ENCODE measurements around the gene POLG.
A peak's percentile ranks its signal among the peaks of the same experiment; 100 is the strongest.

POLG gene

DNA sequence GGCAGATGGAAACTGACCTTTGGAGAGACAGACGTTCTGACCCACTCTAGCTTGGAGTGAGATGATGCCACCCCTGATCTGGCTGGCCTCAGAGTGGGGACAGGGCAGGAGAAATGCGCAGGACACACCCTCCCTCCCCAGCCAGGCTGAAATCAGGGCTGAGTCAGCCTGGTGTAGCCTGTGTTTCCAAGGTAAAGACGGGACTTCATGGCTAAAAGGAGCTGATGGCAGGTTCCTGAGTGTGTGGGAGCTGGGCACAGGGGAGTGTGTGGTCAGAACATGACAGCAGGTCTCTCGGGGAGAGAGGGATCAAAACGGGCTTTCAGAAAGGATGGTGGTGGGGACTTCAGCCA is 14.6 kb upstream of the POLG start:
- 85 to 86% methylated on average over 5 of the region's 5 CpGs for WGBS, 2 experiments
- Histone ChIP-seq H3K27ac (ENCODE audit: insufficient read depth, low read depth, low read length, poor library complexity, severe bottlenecking) (no peak overlapping the region), H3K36me3 (ENCODE audit: control insufficient read depth, insufficient read depth, low read length) (no peaks in the 10 kb centered on the region), H3K27me3 (ENCODE audit: control insufficient read depth, insufficient read depth, low read length, poor library complexity, severe bottlenecking) (peaks cover 16% of the 10 kb centered on the region), H3K9me3 (ENCODE audit: control insufficient read depth, low read length) (no peaks in the 10 kb centered on the region), H3K4me1 (ENCODE audit: control insufficient read depth, insufficient read depth, low read length) (no peaks in the 10 kb centered on the region), H3K4me3 (ENCODE audit: insufficient read depth, low read depth, low read length) (no peak overlapping the region)

DNA sequence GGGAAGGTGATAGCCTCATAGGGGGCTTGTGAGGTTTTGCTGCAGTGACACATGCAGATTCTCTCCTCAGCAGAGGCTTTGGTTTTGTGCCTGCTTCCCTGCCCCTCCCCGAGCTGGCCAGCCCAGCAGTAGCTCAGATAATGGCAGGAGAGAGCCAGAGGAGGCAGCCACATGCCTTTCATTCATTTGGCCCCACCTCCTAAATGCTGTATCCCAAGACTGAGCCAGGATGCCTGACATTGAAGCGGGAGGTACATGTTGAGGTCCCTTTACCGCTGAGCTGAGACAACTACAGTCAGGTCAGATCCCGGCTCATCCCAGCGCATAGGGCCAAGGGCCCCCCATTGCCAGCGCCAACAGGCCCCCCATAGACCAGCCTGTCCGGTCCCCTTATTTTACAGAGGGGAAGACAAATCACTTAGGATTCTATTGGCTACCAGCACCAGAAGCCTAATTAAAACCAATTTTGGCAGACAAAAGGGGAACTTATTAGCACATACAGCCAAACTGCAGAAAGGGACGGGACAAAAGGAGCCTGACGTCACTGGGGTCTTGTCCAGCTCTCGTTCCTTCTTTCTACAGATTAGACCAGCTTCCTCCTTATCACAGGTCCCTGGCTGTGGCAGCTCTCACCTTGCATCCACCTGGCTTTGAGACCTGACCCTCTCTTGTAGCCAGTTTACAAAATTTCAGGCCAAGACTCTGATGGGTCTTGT is 12.1 kb upstream of the POLG start:
- no peaks in the 10 kb centered on the region for H3K36me3 ChIP-seq (ENCODE audit: control insufficient read depth, insufficient read depth, low read length)
- no peak overlapping the region for H3K4me3 ChIP-seq (ENCODE audit: insufficient read depth, low read depth, low read length)
- no peak overlapping the region for H3K27ac ChIP-seq (ENCODE audit: insufficient read depth, low read depth, low read length, poor library complexity, severe bottlenecking)
- 45 to 46% methylated on average over 10 of the region's 10 CpGs for WGBS, 2 experiments
- no peaks in the 10 kb centered on the region for H3K4me1 ChIP-seq (ENCODE audit: control insufficient read depth, insufficient read depth, low read length)
- H3K9me3 ChIP-seq (ENCODE audit: control insufficient read depth, low read length), result no peaks in the 10 kb centered on the region
- H3K27me3 ChIP-seq (ENCODE audit: control insufficient read depth, insufficient read depth, low read length, poor library complexity, severe bottlenecking), result no peaks in the 10 kb centered on the region

DNA sequence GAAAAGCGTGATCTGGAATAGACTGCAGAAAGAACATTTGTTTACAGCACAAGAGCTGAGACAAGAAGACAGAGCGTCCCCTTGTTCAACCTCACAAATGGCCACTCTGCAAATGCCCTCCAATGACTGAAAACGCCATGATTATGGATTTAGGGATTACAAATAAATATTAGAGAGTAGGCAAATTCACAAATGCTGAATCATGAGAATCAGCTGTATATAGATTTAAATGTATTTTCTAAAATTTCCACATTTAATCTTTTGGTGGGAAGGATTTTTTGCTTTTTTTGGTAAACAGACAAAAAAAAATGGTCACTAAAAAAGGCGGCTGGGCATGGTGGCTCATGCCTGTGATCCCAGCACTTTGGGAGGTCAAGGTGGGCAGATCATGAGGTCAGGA is 10.6 kb upstream of the POLG start:
- H3K27me3 ChIP-seq (ENCODE audit: control insufficient read depth, insufficient read depth, low read length, poor library complexity, severe bottlenecking), result peaks cover 2% of the 10 kb centered on the region
- H3K9me3 ChIP-seq (ENCODE audit: control insufficient read depth, low read length), result no peaks in the 10 kb centered on the region
- H3K27ac ChIP-seq (ENCODE audit: insufficient read depth, low read depth, low read length, poor library complexity, severe bottlenecking), result no peak overlapping the region
- no peaks in the 10 kb centered on the region for H3K4me1 ChIP-seq (ENCODE audit: control insufficient read depth, insufficient read depth, low read length)
- H3K4me3 ChIP-seq (ENCODE audit: insufficient read depth, low read depth, low read length), result no peak overlapping the region
- H3K36me3 ChIP-seq (ENCODE audit: control insufficient read depth, insufficient read depth, low read length), result no peaks in the 10 kb centered on the region
- 88 to 91% methylated on average over 4 of the region's 4 CpGs for WGBS, 2 experiments

DNA sequence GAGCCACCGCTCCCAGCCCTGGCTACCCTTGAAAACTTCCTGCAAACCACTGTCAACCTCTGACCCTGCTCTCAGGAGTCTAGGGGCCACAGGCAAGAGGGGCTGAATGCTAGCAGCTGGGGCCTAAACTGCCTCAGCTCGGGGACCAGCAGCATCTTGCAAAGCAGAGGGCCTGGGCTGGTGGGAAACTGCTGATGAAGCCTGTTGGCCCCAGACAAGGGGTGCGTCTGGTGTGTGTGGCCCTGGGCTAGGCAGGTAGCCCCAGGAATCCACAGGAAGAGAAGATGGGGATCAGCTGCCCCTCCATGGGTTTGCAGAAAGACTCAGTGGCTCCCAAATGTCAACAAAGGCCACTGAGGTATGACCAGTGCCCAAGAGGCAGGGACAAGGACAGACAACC is 8.2 kb upstream of the POLG start:
- H3K27me3 ChIP-seq (ENCODE audit: control insufficient read depth, insufficient read depth, low read length, poor library complexity, severe bottlenecking), result peaks cover 13% of the 10 kb centered on the region
- no peaks in the 10 kb centered on the region for H3K9me3 ChIP-seq (ENCODE audit: control insufficient read depth, low read length)
- H3K4me3 ChIP-seq (ENCODE audit: insufficient read depth, low read depth, low read length), result no peak overlapping the region
- H3K27ac ChIP-seq (ENCODE audit: insufficient read depth, low read depth, low read length, poor library complexity, severe bottlenecking), result no peak overlapping the region
- no peaks in the 10 kb centered on the region for H3K36me3 ChIP-seq (ENCODE audit: control insufficient read depth, insufficient read depth, low read length)
- no peaks in the 10 kb centered on the region for H3K4me1 ChIP-seq (ENCODE audit: control insufficient read depth, insufficient read depth, low read length)
- WGBS, 2 experiments, result 89 to 92% methylated on average over 3 of the region's 3 CpGs

DNA sequence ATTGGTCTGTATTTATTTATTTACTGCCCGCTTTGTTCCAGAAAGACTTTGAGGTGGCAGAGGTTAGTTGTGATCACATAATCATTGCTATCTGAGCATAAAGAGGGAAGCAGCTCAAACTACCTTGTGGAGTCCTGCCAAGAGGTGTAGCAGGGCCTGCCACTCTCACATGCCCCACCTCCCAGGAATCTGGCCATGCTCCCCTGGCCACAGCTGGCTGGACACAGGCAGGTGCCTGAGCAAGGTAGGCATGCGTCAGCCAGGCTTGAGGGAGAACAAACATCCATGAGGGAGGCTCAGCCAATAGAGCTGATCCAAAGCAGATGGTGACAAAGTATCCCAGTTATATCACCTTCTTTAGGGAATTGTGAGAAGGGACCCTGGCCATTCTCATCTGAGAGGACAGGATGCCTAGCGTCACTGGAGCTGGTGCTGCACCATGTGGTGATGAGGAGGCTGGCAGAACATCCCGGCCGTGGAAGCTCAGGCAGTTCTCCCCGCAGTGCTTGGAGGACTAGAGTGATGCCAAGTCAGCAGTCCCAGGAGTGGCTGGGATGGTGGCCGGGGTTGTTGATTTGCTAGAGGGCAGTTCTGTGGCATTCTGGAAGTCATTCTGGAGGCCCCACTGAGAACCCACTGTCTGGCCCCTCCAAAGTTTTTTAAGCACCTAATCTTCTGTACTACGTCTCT is 6.8 kb upstream of the POLG start:
- Histone ChIP-seq H3K27ac (ENCODE audit: insufficient read depth, low read depth, low read length, poor library complexity, severe bottlenecking) (no peak overlapping the region), H3K4me1 (ENCODE audit: control insufficient read depth, insufficient read depth, low read length) (no peaks in the 10 kb centered on the region), H3K9me3 (ENCODE audit: control insufficient read depth, low read length) (no peaks in the 10 kb centered on the region), H3K4me3 (ENCODE audit: insufficient read depth, low read depth, low read length) (no peak overlapping the region), H3K27me3 (ENCODE audit: control insufficient read depth, insufficient read depth, low read length, poor library complexity, severe bottlenecking) (peaks cover 26% of the 10 kb centered on the region), H3K36me3 (ENCODE audit: control insufficient read depth, insufficient read depth, low read length) (no peaks in the 10 kb centered on the region)
- 85 to 88% methylated on average over 8 of the region's 8 CpGs for WGBS, 2 experiments

DNA sequence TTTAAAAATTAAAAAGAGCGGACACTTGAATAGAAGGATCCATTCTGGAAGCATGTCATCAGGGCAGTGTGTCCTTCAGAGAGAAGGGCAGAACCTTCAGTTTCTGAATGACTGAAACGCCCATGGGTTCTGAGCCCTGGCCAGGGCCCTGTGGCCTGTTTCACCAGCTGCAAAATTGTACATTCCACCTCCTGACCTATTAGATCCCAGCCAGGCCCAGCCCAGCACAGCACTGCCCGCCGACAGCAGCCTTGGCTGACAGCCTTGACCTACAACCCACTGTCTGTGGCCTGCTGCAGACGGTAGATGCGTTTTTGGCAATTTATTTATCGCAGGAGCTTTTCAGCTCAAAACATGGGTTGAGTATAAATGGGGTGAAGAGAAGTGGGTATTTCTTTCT is 5.9 kb upstream of the POLG start:
- Histone ChIP-seq H3K27ac (ENCODE audit: insufficient read depth, low read depth, low read length, poor library complexity, severe bottlenecking) (no peak overlapping the region), H3K9me3 (ENCODE audit: control insufficient read depth, low read length) (no peaks in the 10 kb centered on the region), H3K27me3 (ENCODE audit: control insufficient read depth, insufficient read depth, low read length, poor library complexity, severe bottlenecking) (peaks cover 35% of the 10 kb centered on the region), H3K4me3 (ENCODE audit: insufficient read depth, low read depth, low read length) (no peak overlapping the region), H3K4me1 (ENCODE audit: control insufficient read depth, insufficient read depth, low read length) (no peaks in the 10 kb centered on the region), H3K36me3 (ENCODE audit: control insufficient read depth, insufficient read depth, low read length) (no peaks in the 10 kb centered on the region)
- 87 to 89% methylated on average over 7 of the region's 7 CpGs for WGBS, 2 experiments

DNA sequence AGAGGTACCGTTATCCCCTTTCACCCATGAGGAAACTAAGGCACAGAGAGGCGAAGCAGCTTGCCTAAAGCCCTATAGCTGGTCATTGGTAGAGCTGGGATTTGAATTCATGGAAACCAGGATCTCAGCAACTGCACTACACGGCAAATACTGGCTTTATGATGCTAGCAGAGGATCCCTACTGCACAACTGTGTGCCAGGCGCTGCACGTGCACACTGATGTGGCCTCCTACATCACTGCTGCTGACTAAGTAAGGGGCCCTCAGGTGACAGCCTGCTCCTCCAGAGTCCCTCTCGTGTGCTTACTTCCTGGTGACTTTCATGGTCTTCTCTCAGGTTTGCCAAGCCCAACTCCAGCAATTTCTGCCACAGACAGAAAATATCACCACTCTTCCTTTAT is 3.4 kb upstream of the POLG start:
- no peak overlapping the region for H3K4me3 ChIP-seq (ENCODE audit: insufficient read depth, low read depth, low read length)
- no peak overlapping the region for H3K27ac ChIP-seq (ENCODE audit: insufficient read depth, low read depth, low read length, poor library complexity, severe bottlenecking)
- H3K27me3 ChIP-seq (ENCODE audit: control insufficient read depth, insufficient read depth, low read length, poor library complexity, severe bottlenecking), result peaks cover 40% of the 10 kb centered on the region
- no peaks in the 10 kb centered on the region for H3K9me3 ChIP-seq (ENCODE audit: control insufficient read depth, low read length)
- 88 to 89% methylated on average over 6 of the region's 6 CpGs for WGBS, 2 experiments
- H3K36me3 ChIP-seq (ENCODE audit: control insufficient read depth, insufficient read depth, low read length), result no peaks in the 10 kb centered on the region
- H3K4me1 ChIP-seq (ENCODE audit: control insufficient read depth, insufficient read depth, low read length), result no peaks in the 10 kb centered on the region

DNA sequence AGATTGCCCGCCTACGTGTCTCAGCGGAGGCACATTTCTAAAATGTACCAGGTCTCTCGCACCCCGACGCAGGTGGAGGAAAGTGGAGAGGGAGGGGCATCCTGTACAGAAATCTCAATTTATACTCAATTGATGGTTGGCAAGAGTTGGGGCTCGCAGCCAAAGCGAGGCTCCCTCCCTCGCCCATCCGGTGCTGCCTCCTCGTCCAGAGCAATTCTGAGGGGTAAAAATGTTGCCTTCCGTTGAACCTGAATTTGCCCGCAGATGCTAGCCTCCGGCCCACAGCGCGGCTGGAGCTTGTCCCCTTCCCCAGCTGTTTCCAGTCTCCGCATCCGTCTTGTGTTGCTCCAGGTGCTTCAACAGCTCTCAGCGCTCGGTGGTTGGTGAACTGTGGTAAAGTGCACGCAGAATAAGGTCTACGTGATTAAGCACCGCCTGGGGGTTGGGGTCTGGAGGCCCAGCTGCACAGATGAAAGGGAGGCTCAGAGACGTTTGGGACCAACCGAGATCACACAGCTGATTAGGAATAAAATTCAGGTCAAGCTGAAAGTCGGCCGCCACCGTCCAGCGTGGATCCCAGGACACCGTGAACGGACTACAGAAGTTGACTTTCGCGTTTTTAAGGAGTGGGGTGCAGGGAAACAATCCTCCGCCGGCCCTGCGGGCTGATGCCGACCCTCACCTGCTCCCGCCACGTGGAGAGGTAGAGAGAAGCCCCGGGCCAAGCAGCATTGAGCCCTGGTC is 846 bp upstream of the POLG start:
- H3K27me3 ChIP-seq (ENCODE audit: control insufficient read depth, insufficient read depth, low read length, poor library complexity, severe bottlenecking), result peaks cover 40% of the 10 kb centered on the region
- H3K4me1 ChIP-seq (ENCODE audit: control insufficient read depth, insufficient read depth, low read length), result no peaks in the 10 kb centered on the region
- peak overlapping the region; percentile 86 for H3K4me3 ChIP-seq (ENCODE audit: insufficient read depth, low read depth, low read length)
- no peaks in the 10 kb centered on the region for H3K9me3 ChIP-seq (ENCODE audit: control insufficient read depth, low read length)
- peaks cover 12% of the 10 kb centered on the region for H3K36me3 ChIP-seq (ENCODE audit: control insufficient read depth, insufficient read depth, low read length)
- H3K27ac ChIP-seq (ENCODE audit: insufficient read depth, low read depth, low read length, poor library complexity, severe bottlenecking), result no peak overlapping the region
- 4% methylated on average over 37 to 40 of the region's 40 CpGs for WGBS, 2 experiments

DNA sequence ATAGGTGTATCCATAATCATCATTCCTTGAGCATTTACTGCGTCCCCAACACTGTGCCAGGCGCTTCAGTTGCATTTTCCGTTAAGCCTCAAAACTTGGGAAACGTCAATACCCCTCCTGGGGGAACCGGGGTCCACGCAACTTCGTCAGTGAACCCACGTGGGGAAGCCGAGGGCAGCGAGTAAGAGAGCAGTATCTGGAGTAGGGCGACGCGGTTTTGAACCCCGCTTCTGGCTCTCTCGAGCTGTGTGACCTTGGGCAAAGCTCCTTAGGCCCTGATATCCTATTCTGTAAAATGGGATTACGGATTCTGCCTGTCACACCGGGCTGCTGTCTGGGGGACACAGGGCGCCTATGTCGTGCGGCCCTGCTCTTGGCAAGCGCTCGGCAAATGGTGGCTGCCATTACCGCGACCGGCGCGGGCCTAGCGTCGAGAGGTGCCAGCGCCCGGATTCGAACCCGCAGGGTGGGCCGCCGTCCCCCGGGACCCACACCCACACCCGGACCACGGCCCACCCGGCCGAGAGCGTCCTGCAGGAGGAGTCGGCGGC is 590 bp downstream of the POLG start:
- no peak overlapping the region for H3K27ac ChIP-seq (ENCODE audit: insufficient read depth, low read depth, low read length, poor library complexity, severe bottlenecking)
- 5% methylated on average over 43 of the region's 43 CpGs for WGBS, 2 experiments

More for the DNA sequence above, 590 bp downstream of the POLG start:
- Histone ChIP-seq H3K27me3 (ENCODE audit: control insufficient read depth, insufficient read depth, low read length, poor library complexity, severe bottlenecking) (peaks cover 33% of the 10 kb centered on the region), H3K4me1 (ENCODE audit: control insufficient read depth, insufficient read depth, low read length) (no peaks in the 10 kb centered on the region), H3K9me3 (ENCODE audit: control insufficient read depth, low read length) (no peaks in the 10 kb centered on the region), H3K36me3 (ENCODE audit: control insufficient read depth, insufficient read depth, low read length) (peaks cover 26% of the 10 kb centered on the region), H3K4me3 (ENCODE audit: insufficient read depth, low read depth, low read length) (peak overlapping the region; percentile 86)
